Retinal pigment epithelial cell (primary cell): Measurements from ENCODE around the gene GP1BB.
"Not testable (repeated sequence)": the region's sequence is repeated elsewhere in the genome, so short reads cannot be mapped to it uniquely, and the experiment has no call there.

Experiments used
- DNase-seq: peaks from one replicate; pipeline ENCODE4 v3.0.0-alpha.2; 2010; ENCODE audit warnings: low read depth
- H3K4me3 ChIP-seq: 2 replicates; pipeline ENCODE4 v1.5.1; 2011; ENCODE audit warnings: mild to moderate bottlenecking, low read length, control low read depth, moderate library complexity
- TF ChIP-seq, protein P1 (sequence below): conservative IDR thresholded peaks from 2 replicates; pipeline ENCODE4 v1.5.1; 2011; ENCODE audit warnings: low read depth, low read length, control low read depth, inconsistent platforms

Gene GP1BB

DNA sequence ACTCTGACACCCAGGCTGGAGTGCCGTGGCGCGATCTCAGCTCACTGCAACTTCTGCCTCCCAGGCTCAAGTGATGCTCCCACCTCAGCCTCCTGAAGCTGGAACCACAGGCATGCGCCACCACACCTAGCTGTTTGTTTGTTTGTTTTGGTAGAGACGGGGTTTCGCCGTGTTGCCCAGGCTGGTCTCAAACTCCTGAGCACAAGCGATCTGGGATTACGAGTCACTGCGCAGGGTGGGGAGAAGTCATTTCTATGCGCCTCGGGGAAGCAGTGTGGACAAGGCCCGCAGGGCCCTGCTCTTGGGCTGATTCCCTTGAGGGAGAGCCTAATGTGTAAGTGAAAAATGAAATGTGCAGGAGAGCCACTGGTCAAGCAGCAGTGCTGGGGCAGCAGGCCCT, 28.6 kb upstream of the GP1BB start:
- DNase-seq: no peak
- H3K4me3 ChIP-seq: no peak overlapping the region
- TF ChIP-seq, protein P1, sequence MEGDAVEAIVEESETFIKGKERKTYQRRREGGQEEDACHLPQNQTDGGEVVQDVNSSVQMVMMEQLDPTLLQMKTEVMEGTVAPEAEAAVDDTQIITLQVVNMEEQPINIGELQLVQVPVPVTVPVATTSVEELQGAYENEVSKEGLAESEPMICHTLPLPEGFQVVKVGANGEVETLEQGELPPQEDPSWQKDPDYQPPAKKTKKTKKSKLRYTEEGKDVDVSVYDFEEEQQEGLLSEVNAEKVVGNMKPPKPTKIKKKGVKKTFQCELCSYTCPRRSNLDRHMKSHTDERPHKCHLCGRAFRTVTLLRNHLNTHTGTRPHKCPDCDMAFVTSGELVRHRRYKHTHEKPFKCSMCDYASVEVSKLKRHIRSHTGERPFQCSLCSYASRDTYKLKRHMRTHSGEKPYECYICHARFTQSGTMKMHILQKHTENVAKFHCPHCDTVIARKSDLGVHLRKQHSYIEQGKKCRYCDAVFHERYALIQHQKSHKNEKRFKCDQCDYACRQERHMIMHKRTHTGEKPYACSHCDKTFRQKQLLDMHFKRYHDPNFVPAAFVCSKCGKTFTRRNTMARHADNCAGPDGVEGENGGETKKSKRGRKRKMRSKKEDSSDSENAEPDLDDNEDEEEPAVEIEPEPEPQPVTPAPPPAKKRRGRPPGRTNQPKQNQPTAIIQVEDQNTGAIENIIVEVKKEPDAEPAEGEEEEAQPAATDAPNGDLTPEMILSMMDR: no peak

DNA sequence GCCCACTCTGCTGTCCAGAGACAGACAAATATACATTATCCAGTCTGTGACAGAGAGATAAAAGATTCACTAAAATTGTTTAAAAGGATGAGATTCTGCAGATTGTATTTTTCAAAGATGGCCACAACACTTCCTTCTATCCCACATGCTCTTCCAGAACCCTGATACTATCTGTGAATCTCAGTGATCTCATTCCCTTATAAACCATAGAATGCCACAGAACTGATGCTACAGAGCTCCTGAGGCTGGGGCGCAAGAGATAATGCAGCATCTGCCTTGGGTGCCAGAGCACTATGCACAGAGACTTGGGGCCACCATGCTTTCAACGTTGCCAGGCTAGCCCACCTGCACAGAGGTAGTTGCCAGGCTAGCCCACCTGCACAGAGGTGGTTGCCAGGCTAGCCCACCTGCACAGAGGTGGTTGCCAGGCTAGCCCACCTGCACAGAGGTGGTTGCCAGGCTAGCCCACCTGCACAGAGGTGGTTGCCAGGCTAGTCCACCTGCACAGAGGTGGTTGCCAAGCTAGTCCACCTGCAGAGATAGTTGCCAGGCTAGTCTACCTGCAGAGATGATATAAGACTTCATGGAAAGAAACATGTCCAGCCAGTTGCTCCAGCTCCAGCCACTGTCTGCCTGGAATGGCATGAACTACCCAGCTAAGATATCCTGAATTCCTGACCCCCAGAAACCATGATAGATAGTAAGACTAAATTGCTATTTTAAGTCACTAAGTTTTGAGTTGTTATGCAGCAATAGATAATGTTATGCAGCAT, 26.6 kb upstream of the GP1BB start:
- TF ChIP-seq, protein P1: no peak
- H3K4me3 ChIP-seq: no peak overlapping the region
- DNase-seq: no peak

DNA sequence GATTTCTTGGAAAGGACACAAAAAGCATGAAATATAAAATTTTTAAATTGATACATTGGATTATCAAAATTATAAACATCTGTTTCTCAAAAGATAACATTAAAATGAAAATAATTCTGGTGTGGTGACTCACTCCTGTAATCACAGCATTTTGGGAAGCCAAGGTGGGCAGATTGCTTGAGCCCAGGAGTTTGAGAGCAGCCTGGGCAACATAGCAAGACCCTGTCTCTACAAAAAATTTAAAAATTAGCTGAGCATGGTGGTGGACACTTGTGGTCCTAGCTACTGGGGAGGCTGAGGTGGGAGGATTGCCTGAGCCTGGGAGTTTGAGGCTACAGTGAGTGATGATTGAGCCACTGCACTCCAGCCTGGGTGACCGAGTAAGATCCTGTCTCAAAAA, 25.5 kb upstream of the GP1BB start:
- DNase-seq, H3K4me3 ChIP-seq: not testable (repeated sequence)

DNA sequence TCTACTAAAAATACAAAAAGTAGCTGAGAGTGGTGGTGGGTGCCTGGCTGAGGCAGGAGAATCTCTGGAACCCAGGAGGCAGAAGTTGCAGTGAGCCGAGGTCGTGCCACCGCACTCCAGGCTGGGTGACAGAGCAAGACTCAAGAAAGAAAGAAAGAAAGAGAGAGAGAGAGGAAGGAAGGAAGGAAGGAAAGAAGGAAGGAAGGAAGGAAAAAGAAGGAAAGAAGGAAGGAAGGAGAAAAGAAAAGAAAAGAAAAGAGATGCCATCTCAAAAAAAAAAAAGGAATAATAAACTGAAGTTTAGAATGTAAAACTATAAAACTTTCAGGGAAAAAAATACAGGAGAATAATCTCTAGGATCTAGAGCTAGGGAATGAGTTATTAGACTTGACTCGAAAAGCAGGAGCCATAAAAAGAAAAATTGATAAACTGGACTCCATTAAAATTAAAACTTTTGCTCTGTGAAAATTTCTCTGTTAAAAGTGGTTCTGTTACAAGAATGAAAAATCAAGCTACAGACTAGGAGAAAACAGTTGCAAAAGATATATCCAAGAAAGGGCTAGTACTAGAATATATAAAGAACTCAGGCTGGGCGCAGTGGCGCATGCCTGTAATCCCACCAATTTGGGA, 22.4 kb upstream of the GP1BB start:
- TF ChIP-seq, protein P1: no peak
- no peak for DNase-seq

DNA sequence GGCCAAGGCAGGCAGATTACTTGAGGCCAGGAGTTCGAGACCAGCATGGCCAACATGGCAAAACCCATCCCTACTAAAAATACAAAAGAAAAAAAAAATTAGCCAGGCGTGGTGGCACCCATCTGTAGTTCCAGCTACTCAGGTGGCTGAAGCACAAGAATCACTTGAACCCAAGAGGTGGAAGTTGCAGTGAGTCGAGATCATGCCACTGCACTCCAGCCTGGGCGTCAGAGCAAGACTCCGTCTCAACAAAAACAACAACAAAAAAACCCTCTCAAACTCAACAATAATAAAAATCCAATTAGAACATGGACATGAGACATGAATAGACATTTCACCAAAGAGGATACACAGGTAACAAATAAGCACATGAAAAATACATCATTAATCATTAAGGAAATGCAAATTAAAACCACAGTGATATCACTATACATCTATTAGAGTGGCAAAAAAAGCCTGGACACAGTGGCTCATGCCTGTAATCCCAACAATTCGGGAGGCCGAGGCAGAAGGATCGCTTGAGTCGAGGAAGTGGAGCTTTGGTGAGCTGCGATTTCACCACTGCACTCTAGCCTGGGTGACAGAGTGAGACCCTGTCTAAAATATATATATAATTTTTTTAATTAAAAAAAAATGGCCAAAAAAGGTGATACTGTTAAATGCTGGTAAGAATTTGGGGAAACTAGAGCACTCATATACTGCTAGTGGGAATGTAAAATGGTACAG, 21.8 kb upstream of the GP1BB start:
- no peak for DNase-seq
- no peak overlapping the region for H3K4me3 ChIP-seq
- TF ChIP-seq, protein P1: no peak

More for the DNA sequence above, 22.4 kb upstream of the GP1BB start:
- no peak overlapping the region for H3K4me3 ChIP-seq

DNA sequence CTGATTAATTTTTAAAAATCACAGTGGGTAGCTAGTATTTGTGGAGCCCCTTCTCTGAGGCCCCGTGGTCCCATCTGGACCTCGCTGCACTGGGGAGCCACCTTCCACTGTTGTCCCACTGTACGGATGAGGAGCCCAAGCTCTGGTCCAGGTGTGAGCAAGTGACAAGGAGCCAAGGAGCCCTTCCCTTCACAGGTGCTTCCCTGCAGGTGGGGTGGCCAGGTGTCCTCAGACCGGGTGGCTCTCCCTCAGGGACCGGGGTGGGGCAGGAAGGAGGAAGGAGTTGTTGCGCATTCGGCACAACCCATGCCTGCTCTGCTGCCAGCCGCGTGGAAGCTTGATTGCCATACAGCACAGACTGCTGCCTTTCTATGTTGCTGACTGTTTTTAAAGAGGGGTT, 19.5 kb upstream of the GP1BB start:
- no peak for DNase-seq
- TF ChIP-seq, protein P1: no peak
- no peak overlapping the region for H3K4me3 ChIP-seq

DNA sequence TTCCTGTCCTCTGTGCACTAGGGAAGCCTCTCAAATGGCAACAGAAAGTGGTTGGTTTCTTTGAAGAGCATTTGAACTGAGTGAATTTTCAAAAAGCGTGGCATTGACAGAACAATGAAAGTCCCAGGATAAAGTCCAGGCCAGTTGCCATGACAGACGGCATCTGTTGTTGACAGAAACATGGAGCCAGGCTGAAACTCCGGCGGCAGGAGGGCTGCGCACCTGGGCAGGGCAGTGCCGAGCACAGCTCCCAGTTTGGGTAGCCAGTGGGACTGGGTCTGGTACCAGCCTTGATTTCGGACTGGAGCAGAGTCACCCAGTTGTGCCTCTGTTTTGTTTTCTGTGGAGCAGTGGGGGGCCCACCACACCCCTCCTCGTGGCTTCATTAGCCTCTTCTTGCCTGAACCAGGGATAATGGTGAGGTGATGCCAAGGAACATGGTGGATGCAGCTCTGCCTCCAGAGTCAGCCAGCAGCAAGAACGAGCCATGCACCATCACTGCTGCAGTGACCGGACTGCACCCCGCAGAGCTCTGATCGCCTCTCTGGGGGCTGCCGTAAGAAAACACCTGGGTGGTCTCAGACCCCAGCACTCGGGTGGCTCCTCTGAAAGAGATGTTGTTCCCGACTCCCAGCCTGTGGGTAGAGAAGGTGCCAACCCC, 18.9 kb upstream of the GP1BB start:
- H3K4me3 ChIP-seq: no peak overlapping the region
- DNase-seq: no peak
- TF ChIP-seq, protein P1: no peak
